ENCODE measurements around the gene ACSM2A.
"Not testable (repeated sequence)": the region's sequence is repeated elsewhere in the genome, so short reads cannot be mapped to it uniquely, and the experiment has no call there.

- TF ChIP-seq CTCF (IDR thresholded peaks at IDR 0.05; ENCODE audit: low read length); EZH2 (optimal IDR thresholded peaks at IDR 0.05; ENCODE audit: low read depth, low read length): not testable (repeated sequence)
These were observed 80.5 kb downstream of the ACSM2A start for GRCh38 chr16:20531795-20532194.

All from MM.1S (cell line).